Astrocyte of the spinal cord (primary cell): Measurements from ENCODE around the gene PRPF40A.
A peak's percentile ranks its signal among the peaks of the same experiment; 100 is the strongest.
"Not testable (repeated sequence)": the region's sequence is repeated elsewhere in the genome, so short reads cannot be mapped to it uniquely, and the experiment has no call there.

Experiments used
- DNase-seq: peaks from one replicate; pipeline ENCODE4 v3.0.0; 2011; ENCODE audit warnings: low read depth, low spot score
- H3K4me3 ChIP-seq: 2 replicates; pipeline ENCODE4 v1.5.1; 2011; ENCODE audit warnings: low read depth, mild to moderate bottlenecking, low read length, moderate library complexity
- in situ Hi-C: cut with HindIII; loops from 2 replicates; pipeline ENCODE4 v1.10.0; 2017; ENCODE audit warnings: low sequenced_read_pairs
- TF ChIP-seq, protein P1 (sequence below): IDR thresholded peaks from 2 replicates; pipeline ENCODE4 v1.5.1; 2012; ENCODE audit warnings: low read depth, mild to moderate bottlenecking, low read length, inconsistent platforms

Gene PRPF40A

DNA sequence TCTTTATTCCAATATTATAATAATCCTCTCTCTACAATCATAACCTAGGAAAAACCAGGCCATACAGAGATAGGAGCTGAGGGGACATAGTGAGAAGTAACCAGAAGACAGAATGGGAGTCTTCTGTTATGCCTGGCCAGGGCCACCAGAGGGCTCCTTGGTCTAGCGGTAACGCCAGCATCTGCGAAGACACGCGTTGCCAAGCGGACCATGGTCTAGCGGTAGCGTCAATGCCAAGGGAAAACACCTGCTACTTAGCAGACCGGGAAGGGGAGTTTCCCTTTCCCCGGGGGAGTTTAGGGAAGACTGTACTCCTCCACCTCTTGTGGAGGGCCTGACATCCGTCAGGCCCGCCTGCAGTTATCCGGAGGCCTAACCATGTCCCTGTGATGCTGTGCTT is 37.8 kb upstream of the PRPF40A start:
- DNase-seq: no peak
- H3K4me3 ChIP-seq: no peak overlapping the region
- TF ChIP-seq, protein P1, sequence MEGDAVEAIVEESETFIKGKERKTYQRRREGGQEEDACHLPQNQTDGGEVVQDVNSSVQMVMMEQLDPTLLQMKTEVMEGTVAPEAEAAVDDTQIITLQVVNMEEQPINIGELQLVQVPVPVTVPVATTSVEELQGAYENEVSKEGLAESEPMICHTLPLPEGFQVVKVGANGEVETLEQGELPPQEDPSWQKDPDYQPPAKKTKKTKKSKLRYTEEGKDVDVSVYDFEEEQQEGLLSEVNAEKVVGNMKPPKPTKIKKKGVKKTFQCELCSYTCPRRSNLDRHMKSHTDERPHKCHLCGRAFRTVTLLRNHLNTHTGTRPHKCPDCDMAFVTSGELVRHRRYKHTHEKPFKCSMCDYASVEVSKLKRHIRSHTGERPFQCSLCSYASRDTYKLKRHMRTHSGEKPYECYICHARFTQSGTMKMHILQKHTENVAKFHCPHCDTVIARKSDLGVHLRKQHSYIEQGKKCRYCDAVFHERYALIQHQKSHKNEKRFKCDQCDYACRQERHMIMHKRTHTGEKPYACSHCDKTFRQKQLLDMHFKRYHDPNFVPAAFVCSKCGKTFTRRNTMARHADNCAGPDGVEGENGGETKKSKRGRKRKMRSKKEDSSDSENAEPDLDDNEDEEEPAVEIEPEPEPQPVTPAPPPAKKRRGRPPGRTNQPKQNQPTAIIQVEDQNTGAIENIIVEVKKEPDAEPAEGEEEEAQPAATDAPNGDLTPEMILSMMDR: peak; percentile 38
- in situ Hi-C loops: no loop called here

DNA sequence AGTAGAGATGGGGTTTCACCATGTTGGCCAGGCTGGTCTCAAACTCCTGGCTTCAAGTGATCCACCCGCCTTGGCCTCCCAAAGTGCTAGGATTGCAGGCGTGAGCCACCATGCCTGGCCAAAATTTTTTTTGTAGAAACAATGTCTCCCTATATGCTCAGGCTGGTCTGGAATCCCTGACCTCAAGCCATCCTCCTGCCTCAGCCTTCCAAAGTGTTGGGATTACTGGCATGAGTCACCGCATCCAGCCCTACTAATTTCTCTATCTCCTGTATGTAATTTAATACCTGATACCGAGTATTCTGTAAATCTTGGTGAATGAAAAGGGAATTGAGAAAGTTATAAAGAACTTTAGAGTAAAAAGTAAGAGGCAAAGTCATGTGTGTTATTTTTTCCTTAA is 30.5 kb upstream of the PRPF40A start:
- not testable (repeated sequence) for DNase-seq

DNA sequence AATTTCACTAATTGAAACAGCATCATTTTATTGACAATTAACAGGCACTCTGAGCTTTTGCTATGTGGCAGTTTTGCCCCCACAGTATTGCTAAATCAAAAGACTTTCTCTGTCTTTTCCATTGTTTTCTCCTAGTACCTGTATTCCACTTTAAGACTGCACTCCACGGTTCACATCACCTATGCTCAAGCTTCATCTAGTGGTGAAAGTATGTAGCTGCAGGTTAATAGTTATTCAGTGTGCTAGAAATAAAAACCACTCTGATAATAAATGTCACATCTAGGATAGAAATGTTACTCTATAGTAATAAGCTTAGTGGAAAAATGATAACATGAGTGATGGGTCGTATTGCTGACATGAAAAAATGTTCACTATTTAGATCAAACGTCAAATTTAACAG is 25.7 kb upstream of the PRPF40A start:
- in situ Hi-C loops: no loop called here
- TF ChIP-seq, protein P1: peak; percentile 61
- H3K4me3 ChIP-seq: no peak overlapping the region
- DNase-seq: no peak

More for the DNA sequence above, 30.5 kb upstream of the PRPF40A start:
- H3K4me3 ChIP-seq, in situ Hi-C loops: not testable (repeated sequence)

DNA sequence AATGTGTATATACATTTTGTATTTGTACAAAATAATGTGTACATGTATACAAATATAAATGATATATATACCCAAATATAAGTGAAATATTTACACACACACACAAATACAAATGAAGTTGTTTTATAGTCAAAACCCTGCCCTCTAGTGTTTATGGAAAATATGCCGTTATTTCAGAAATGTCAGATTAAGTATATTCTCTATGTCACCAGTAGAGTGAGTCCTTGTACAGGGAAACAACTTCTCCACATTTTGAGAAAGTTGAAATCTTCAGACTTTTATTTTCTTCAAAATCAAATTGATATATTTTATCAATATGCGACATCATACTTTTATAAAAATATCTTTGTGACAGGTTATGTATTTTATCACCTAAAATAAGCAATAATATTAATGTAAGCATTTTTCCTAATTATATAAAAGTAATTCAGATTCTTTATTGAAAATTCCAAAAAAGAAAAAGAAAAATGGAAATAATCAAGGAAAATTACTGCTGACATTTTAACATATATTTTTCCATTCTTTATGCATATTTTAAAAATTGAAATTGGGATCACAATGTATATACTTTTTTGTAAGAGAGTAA is 23.6 kb upstream of the PRPF40A start:
- peak; percentile 78 for DNase-seq
- TF ChIP-seq, protein P1: peak; percentile 69
- no peak overlapping the region for H3K4me3 ChIP-seq
- in situ Hi-C loops: no loop called here

DNA sequence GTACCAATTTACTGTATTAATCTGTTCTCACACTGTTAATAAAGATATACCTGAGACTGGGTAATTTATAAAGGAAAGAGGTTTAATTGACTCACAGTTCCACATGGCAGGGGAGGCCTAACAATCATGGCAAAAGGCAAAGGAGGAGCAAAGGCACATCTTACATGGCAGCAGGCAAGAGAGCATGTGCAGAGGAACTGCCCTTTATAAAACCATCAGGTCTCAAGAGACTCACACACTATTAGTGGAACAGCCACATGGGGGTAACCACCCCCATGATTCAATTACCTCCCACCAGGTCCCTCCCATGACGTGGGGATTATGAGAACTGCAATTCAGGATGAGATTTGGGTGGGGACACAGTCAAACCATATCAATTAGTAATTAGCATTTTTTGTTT is 22.4 kb upstream of the PRPF40A start:
- DNase-seq, H3K4me3 ChIP-seq, in situ Hi-C loops: not testable (repeated sequence)

DNA sequence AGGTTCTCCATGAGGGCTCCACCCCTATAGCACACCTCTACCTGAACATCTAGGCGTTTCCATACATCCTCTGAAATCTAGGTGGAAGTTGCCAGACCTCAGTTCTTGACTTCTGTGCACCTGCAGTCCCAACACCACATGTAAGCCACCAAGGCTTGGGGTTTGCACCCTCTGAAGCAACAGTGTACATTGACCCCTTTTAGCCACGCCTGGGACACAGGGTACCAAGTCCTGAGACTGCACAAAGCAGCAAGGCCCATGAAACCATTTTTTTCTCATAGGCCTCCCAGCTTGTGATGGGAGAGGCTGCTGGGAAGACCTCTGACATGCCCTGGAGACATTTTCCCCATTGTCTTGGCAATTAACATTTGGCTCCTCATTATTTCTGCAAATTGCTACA is 21.2 kb upstream of the PRPF40A start:
- H3K4me3 ChIP-seq: no peak overlapping the region
- DNase-seq: no peak
- in situ Hi-C loops: no loop called here
- TF ChIP-seq, protein P1: no peak

DNA sequence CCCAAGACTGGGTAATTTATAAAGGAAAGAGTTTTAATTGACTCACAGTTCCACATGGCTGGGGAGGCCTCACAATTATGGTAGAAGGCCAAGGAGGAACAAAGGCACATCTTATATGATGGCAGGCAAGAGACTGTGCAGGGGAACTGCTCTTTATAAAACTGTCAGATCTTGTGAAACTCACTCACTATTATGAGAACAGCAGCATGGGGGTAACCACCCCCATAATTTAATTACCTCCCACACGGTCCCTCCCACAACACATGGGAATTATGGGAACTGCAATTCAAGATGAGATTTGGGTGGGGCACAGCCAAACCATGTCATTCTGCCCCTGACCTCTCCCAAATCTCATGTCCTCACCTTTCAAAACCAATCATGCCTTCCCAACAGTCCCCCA is 20.2 kb upstream of the PRPF40A start:
- DNase-seq, H3K4me3 ChIP-seq, in situ Hi-C loops: not testable (repeated sequence)

DNA sequence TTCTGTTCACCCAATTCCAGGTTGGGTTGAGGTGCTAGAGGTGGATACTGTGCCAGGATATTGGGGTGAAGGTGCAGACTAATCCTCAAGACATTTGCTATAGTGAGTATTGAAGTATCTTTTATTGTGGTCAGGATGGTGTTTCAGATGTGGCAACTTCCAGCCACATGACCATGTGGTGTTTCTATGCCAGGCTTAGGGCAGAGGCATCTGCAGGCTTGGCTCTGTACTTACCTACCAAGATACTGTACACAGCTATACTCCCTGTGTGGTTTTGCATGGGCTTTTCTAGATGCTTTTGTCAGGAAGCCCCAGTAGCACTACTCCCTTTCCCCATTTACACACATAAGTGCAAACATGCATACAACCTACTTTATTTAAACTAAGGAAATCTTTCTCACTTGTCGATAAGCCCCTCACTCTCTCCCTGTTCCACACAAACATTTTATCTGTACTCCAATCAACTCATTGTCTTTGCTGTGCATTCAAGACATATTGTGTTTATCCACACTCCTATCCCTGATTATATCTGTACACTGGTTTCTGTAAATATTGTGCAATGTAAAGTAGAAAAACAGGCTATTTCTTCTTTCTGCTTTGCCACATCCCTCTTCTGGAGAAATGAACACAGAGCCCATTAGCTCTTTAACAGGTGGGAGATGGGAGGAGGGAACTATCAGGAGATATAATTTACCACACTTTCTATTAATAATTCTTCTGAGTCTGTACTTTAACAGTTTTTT is 13.5 kb upstream of the PRPF40A start:
- H3K4me3 ChIP-seq: no peak overlapping the region
- in situ Hi-C loops: no loop called here
- DNase-seq: no peak
- TF ChIP-seq, protein P1: no peak
